Ishikawa (cell line): ENCODE data around the gene FOXP1.

Source experiments
- CEBPB ChIP-seq: IDR thresholded peaks from 2 replicates; pipeline ENCODE4 v1.6.1; 2012
- CREB1 ChIP-seq: IDR thresholded peaks from 2 replicates; pipeline ENCODE4 v1.6.1; 2012; ENCODE audit warnings: low read depth
- EGR1 ChIP-seq: IDR thresholded peaks from 2 replicates; pipeline ENCODE4 v1.6.1; 2012
- EP300 ChIP-seq: IDR thresholded peaks from 2 replicates; pipeline ENCODE4 v1.6.1; 2012; ENCODE audit warnings: borderline replicate concordance
- FOXM1 ChIP-seq: IDR thresholded peaks from 2 replicates; pipeline ENCODE4 v1.6.1; 2012; ENCODE audit warnings: low read depth, borderline replicate concordance
- NFIC ChIP-seq: IDR thresholded peaks from 2 replicates; pipeline ENCODE4 v1.6.1; 2012
- RAD21 ChIP-seq: IDR thresholded peaks from 2 replicates; pipeline ENCODE4 v1.6.1; 2012; ENCODE audit warnings: low read depth
- TAF1 ChIP-seq: IDR thresholded peaks from 2 replicates; pipeline ENCODE4 v1.6.1; 2012; ENCODE audit warnings: low read depth, mild to moderate bottlenecking
- TCF12 ChIP-seq: IDR thresholded peaks from 2 replicates; pipeline ENCODE4 v1.6.1; 2012; ENCODE audit warnings: low read depth
- TEAD4 ChIP-seq: IDR thresholded peaks from 2 replicates; pipeline ENCODE4 v1.6.1; 2012
- YY1 ChIP-seq: IDR thresholded peaks from 2 replicates; pipeline ENCODE4 v1.6.1; 2012; ENCODE audit warnings: low read depth
- TF ChIP-seq, protein P1 (sequence below): IDR thresholded peaks from 2 replicates; pipeline ENCODE4 v1.6.1; 2012
- TF ChIP-seq, protein P2 (sequence below): IDR thresholded peaks from 2 replicates; pipeline ENCODE4 v1.6.1; 2012; ENCODE audit warnings: low read depth, mild to moderate bottlenecking
- TF ChIP-seq, protein P3 (sequence below): IDR thresholded peaks from 2 replicates; pipeline ENCODE4 v1.6.1; 2012

DNA sequence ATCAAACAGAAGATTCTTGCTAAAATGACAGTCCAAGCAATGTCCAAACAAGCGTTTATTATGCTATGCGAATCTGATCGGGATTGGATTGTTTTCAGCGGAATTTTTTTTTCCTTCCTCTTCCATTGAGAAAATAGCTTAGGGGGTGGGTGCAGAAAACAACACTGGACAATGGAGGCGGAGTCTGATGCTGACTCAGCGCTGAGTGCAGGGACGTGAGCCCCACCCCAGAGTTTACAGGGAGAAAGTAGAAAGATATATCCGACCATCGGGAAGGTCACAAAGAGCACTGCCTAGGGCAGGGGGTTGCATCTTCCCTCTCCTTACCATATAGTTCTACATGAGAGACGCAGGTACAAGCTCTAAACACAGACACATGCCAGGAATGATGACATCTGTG is 117.0 kb downstream of the FOXP1 start:
- TF ChIP-seq CREB1 (no peak), EP300 (no peak), TAF1 (no peak), FOXM1 (no peak), YY1 (no peak), EGR1 (no peak), TEAD4 (no peak), TCF12 (no peak), CEBPB (no peak), RAD21 (no peak), NFIC (no peak)
- TF ChIP-seq, protein P1, sequence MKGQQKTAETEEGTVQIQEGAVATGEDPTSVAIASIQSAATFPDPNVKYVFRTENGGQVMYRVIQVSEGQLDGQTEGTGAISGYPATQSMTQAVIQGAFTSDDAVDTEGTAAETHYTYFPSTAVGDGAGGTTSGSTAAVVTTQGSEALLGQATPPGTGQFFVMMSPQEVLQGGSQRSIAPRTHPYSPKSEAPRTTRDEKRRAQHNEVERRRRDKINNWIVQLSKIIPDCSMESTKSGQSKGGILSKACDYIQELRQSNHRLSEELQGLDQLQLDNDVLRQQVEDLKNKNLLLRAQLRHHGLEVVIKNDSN: no peak
- TF ChIP-seq, protein P2, sequence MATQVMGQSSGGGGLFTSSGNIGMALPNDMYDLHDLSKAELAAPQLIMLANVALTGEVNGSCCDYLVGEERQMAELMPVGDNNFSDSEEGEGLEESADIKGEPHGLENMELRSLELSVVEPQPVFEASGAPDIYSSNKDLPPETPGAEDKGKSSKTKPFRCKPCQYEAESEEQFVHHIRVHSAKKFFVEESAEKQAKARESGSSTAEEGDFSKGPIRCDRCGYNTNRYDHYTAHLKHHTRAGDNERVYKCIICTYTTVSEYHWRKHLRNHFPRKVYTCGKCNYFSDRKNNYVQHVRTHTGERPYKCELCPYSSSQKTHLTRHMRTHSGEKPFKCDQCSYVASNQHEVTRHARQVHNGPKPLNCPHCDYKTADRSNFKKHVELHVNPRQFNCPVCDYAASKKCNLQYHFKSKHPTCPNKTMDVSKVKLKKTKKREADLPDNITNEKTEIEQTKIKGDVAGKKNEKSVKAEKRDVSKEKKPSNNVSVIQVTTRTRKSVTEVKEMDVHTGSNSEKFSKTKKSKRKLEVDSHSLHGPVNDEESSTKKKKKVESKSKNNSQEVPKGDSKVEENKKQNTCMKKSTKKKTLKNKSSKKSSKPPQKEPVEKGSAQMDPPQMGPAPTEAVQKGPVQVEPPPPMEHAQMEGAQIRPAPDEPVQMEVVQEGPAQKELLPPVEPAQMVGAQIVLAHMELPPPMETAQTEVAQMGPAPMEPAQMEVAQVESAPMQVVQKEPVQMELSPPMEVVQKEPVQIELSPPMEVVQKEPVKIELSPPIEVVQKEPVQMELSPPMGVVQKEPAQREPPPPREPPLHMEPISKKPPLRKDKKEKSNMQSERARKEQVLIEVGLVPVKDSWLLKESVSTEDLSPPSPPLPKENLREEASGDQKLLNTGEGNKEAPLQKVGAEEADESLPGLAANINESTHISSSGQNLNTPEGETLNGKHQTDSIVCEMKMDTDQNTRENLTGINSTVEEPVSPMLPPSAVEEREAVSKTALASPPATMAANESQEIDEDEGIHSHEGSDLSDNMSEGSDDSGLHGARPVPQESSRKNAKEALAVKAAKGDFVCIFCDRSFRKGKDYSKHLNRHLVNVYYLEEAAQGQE: no peak
- TF ChIP-seq, protein P3, sequence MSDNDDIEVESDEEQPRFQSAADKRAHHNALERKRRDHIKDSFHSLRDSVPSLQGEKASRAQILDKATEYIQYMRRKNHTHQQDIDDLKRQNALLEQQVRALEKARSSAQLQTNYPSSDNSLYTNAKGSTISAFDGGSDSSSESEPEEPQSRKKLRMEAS: no peak
